Type B pancreatic cell (in vitro differentiated cells): ENCODE measurements around the gene ADORA1. TPM values are rescaled to one million over a fixed set of nuclear protein-coding genes. Genes with fewer than 3 reads are reported as not detected.

Experiments
- DNase-seq: peaks from one replicate; pipeline ENCODE4 v3.0.0; 2021; ENCODE audit warnings: mixed read lengths; ENCODE audit not compliant: unreplicated experiment; ENCODE audit errors: extremely low spot score
- H3K27ac Mint-ChIP-seq: 2 replicates; pipeline ENCODE4 v1.8.0; 2021; ENCODE audit warnings: mild to moderate bottlenecking, mixed read lengths
- H3K27me3 Mint-ChIP-seq: 2 replicates; pipeline ENCODE4 v1.8.0; 2021; ENCODE audit warnings: mixed read lengths
- H3K36me3 Mint-ChIP-seq: 2 replicates; pipeline ENCODE4 v1.8.0; 2021; ENCODE audit warnings: mixed read lengths
- H3K4me1 Mint-ChIP-seq: one replicate; pipeline ENCODE4 v1.8.0; 2021; ENCODE audit warnings: mixed read lengths; ENCODE audit not compliant: unreplicated experiment
- H3K4me3 Mint-ChIP-seq: 2 replicates; pipeline ENCODE4 v1.8.0; 2021; ENCODE audit warnings: mild to moderate bottlenecking, mixed read lengths
- H3K9me3 Mint-ChIP-seq: 2 replicates; pipeline ENCODE4 v1.8.0; 2021; ENCODE audit warnings: mixed read lengths
- CTCF ChIP-seq: fragments of 200-600 bp; sonication (generic); conservative IDR thresholded peaks from 2 replicates; pipeline ENCODE4 v1.5.0; 2021; ENCODE audit warnings: antibody characterized with exemption, mild to moderate bottlenecking
- total RNA-seq: library from RNA; stranded (reverse); gene quantifications from 2 replicates; pipeline ENCODE4 v1.2.1, GENCODE V29; 2021; ENCODE audit warnings: low replicate concordance

ADORA1 gene
- total RNA-seq, 1 donor from 2014 or later = 2.7 TPM

GRCh38 chr1:203182387-203182953, 54.9 kb downstream of the ADORA1 start:
- peaks cover 12% of the 10 kb centered on the region for H3K27me3 Mint-ChIP-seq
- H3K27ac Mint-ChIP-seq = no peak overlapping the region
- H3K36me3 Mint-ChIP-seq = no peaks in the 10 kb centered on the region
- H3K4me3 Mint-ChIP-seq = no peak overlapping the region
- no peak for TF ChIP-seq CTCF
- H3K4me1 Mint-ChIP-seq = peaks cover 31% of the 10 kb centered on the region
- DNase-seq = no peak
- H3K9me3 Mint-ChIP-seq = no peaks in the 10 kb centered on the region

- Mint-ChIP-seq H3K27ac (no peak overlapping the region), H3K4me1 (peaks cover 23% of the 10 kb centered on the region), H3K4me3 (no peak overlapping the region), H3K27me3 (peaks cover 10% of the 10 kb centered on the region), H3K9me3 (no peaks in the 10 kb centered on the region), H3K36me3 (no peaks in the 10 kb centered on the region)
- no peak for DNase-seq
- TF ChIP-seq CTCF = no peak
Observed at GRCh38 chr1:203183828-203184227, 56.3 kb downstream of the ADORA1 start.

GRCh38 chr1:203184467-203184866, 56.9 kb downstream of the ADORA1 start:
- H3K27me3 Mint-ChIP-seq = peaks cover 10% of the 10 kb centered on the region
- peaks cover 20% of the 10 kb centered on the region for H3K4me1 Mint-ChIP-seq
- H3K4me3 Mint-ChIP-seq = no peak overlapping the region
- H3K27ac Mint-ChIP-seq = no peak overlapping the region
- TF ChIP-seq CTCF = no peak
- H3K9me3 Mint-ChIP-seq = no peaks in the 10 kb centered on the region
- no peaks in the 10 kb centered on the region for H3K36me3 Mint-ChIP-seq
- no peak for DNase-seq

- no peak overlapping the region for H3K4me3 Mint-ChIP-seq
- peaks cover 20% of the 10 kb centered on the region for H3K4me1 Mint-ChIP-seq
- H3K27ac Mint-ChIP-seq = no peak overlapping the region
- no peaks in the 10 kb centered on the region for H3K36me3 Mint-ChIP-seq
- H3K9me3 Mint-ChIP-seq = no peaks in the 10 kb centered on the region
- H3K27me3 Mint-ChIP-seq = peaks cover 12% of the 10 kb centered on the region
- TF ChIP-seq CTCF = no peak
- DNase-seq = no peak
Observed at GRCh38 chr1:203185061-203185461, 57.5 kb downstream of the ADORA1 start.

- DNase-seq = no peak
- Mint-ChIP-seq H3K4me1 (peaks cover 20% of the 10 kb centered on the region), H3K27ac (no peak overlapping the region), H3K4me3 (no peak overlapping the region), H3K36me3 (no peaks in the 10 kb centered on the region), H3K9me3 (no peaks in the 10 kb centered on the region), H3K27me3 (peaks cover 12% of the 10 kb centered on the region)
- no peak for TF ChIP-seq CTCF
Observed at GRCh38 chr1:203185585-203185984, 58.1 kb downstream of the ADORA1 start.

- Mint-ChIP-seq H3K27ac (no peak overlapping the region), H3K4me1 (peaks cover 20% of the 10 kb centered on the region), H3K27me3 (peaks cover 12% of the 10 kb centered on the region), H3K36me3 (no peaks in the 10 kb centered on the region), H3K9me3 (no peaks in the 10 kb centered on the region), H3K4me3 (no peak overlapping the region)
- no peak for DNase-seq
- TF ChIP-seq CTCF = no peak
Observed at GRCh38 chr1:203186091-203186445, 58.5 kb downstream of the ADORA1 start.
